Tibial nerve (tissue), 4 donors: ENCODE measurements around the gene CMC2. TPM values are rescaled to one million over a fixed set of nuclear protein-coding genes. Genes with fewer than 3 reads are reported as not detected.

ENCODE experiments used
- DNase-seq, 2 donors: peaks; one replicate each; pipeline ENCODE4 v3.0.0-alpha.2; 2019; ENCODE audit warnings: low spot score in 2 of 2
- H3K27ac ChIP-seq, 4 donors: fragments of 200-600 bp; sonication (generic) in 3 of 4; one replicate each; pipeline ENCODE4 v1.5.1; 2017 to 2019; ENCODE audit warnings: mild to moderate bottlenecking in 1 of 4
- H3K27me3 ChIP-seq, 2 donors: fragments of 200-600 bp; sonication (generic) in 1 of 2; one replicate each; pipeline versions ENCODE4 v1.5.1 to v1.6.0; 2017 to 2019
- H3K36me3 ChIP-seq, 3 donors: fragments of 200-600 bp; sonication (generic); one replicate each; pipeline ENCODE4 v1.5.1; 2018 to 2019
- H3K4me1 ChIP-seq, 4 donors: fragments of 200-600 bp; sonication (generic) in 3 of 4; one replicate each; pipeline ENCODE4 v1.5.1; 2017 to 2019
- H3K4me3 ChIP-seq, 4 donors: fragments of 200-600 bp; sonication (generic) in 3 of 4; one replicate each; pipeline ENCODE4 v1.5.1; 2017 to 2019; ENCODE audit warnings: mild to moderate bottlenecking in 1 of 4, moderate library complexity in 1 of 4
- H3K9me3 ChIP-seq, 4 donors: fragments of 200-600 bp; sonication (generic) in 3 of 4; one replicate each; pipeline ENCODE4 v1.5.1; 2017 to 2019
- CTCF ChIP-seq, 5 experiments: fragments of 200-600 bp in 3 of 5; fragments of 450-650 bp in 2 of 5; sonication (generic) in 3 of 5; IDR thresholded peaks; one replicate each; pipeline ENCODE4 v1.5.1; 2016 to 2019; ENCODE audit warnings: antibody characterized with exemption in 5 of 5, mild to moderate bottlenecking in 3 of 5, moderate library complexity in 2 of 5
- EP300 ChIP-seq, 2 donors: sonication (generic); formaldehyde crosslinking; IDR thresholded peaks; one replicate each; pipeline ENCODE4 v1.6.1; 2017; ENCODE audit warnings: antibody characterized with exemption in 2 of 2, mild to moderate bottlenecking in 1 of 2
- POLR2A ChIP-seq, 2 donors: fragments of 450-650 bp; IDR thresholded peaks; one replicate each; pipeline ENCODE4 v1.6.1; 2017; ENCODE audit warnings: antibody characterized with exemption in 2 of 2, mild to moderate bottlenecking in 2 of 2, moderate library complexity in 2 of 2
- WGBS, 2 donors: methylation state at CpG; one replicate each; pipeline ENCODE4 v1.1.5; 2018; 5-methylcytosine and 5-hydroxymethylcytosine counted together
- total RNA-seq, 4 donors: library from RNA; depleted of rRNA; stranded (reverse); fragments of >200 nt; gene quantifications; one replicate each; pipeline ENCODE4 v1.1.0, GENCODE V29; 2016

Gene CMC2
- total RNA-seq, 4 donors from 2014 or later: 20.0 to 38.7 (median 35.2) TPM

GRCh38 chr16:80947239-80947638 is 59.4 kb downstream of the CMC2 start:
- WGBS, 2 donors: 96 to 97% methylated on average over 5 of the region's 5 CpGs
- Histone ChIP-seq H3K27ac (no peak overlapping the region), H3K4me3 (no peak overlapping the region), H3K4me1 (peaks cover 0 to 5% (median 0%) of the 10 kb centered on the region in 4 donors), H3K27me3 (no peaks in the 10 kb centered on the region), H3K9me3 (peaks cover 0 to 5% (median 0%) of the 10 kb centered on the region in 4 donors), H3K36me3 (no peaks in the 10 kb centered on the region)
- TF ChIP-seq EP300 (IDR thresholded peaks at IDR 0.05): no peak
- TF ChIP-seq CTCF (IDR thresholded peaks at IDR 0.05): no peak
- TF ChIP-seq POLR2A (IDR thresholded peaks at IDR 0.05): no peak
- no peak for DNase-seq

- WGBS, 2 donors: 57 to 78% methylated on average over 4 of the region's 4 CpGs
- peak; percentile 12 to 55 for TF ChIP-seq EP300 (IDR thresholded peaks at IDR 0.05)
- no peak for TF ChIP-seq POLR2A (IDR thresholded peaks at IDR 0.05)
- TF ChIP-seq CTCF (IDR thresholded peaks at IDR 0.05): no peak
These were observed 60.2 kb downstream of the CMC2 start for GRCh38 chr16:80946481-80946880.

GRCh38 chr16:80940069-80940856 is 66.4 kb downstream of the CMC2 start:
- WGBS, 2 donors: 68 to 75% methylated on average over 7 of the region's 7 CpGs
- Histone ChIP-seq H3K4me3 (no peak overlapping the region), H3K9me3 (peaks cover 0 to 5% (median 0%) of the 10 kb centered on the region in 4 donors), H3K27ac (no peak overlapping the region), H3K36me3 (no peaks in the 10 kb centered on the region), H3K27me3 (no peaks in the 10 kb centered on the region), H3K4me1 (peaks cover 0 to 9% (median 0%) of the 10 kb centered on the region in 4 donors)
- no peak for TF ChIP-seq POLR2A (IDR thresholded peaks at IDR 0.05)
- TF ChIP-seq EP300 (IDR thresholded peaks at IDR 0.05): no peak
- TF ChIP-seq CTCF (IDR thresholded peaks at IDR 0.05): no peak
- no peak for DNase-seq

More at GRCh38 chr16:80946481-80946880, 60.2 kb downstream of the CMC2 start:
- H3K9me3 ChIP-seq: peaks cover 0 to 5% (median 0%) of the 10 kb centered on the region in 4 donors
- no peak overlapping the region for H3K4me3 ChIP-seq
- H3K27me3 ChIP-seq: no peaks in the 10 kb centered on the region
- H3K27ac ChIP-seq: peak overlapping the region in 1 of 4 donors; percentile 55
- peak in 1 of 2 donors; percentile 33 for DNase-seq
- H3K4me1 ChIP-seq: peaks cover 0 to 5% (median 0%) of the 10 kb centered on the region in 4 donors
- no peaks in the 10 kb centered on the region for H3K36me3 ChIP-seq

GRCh38 chr16:80938879-80939260 is 67.8 kb downstream of the CMC2 start:
- Histone ChIP-seq H3K36me3 (no peaks in the 10 kb centered on the region), H3K4me3 (no peak overlapping the region), H3K27ac (no peak overlapping the region), H3K4me1 (peaks cover 0 to 9% (median 0%) of the 10 kb centered on the region in 4 donors), H3K27me3 (peaks cover 0 to 4% of the 10 kb centered on the region in 2 donors), H3K9me3 (no peaks in the 10 kb centered on the region)
- no peak for TF ChIP-seq CTCF (IDR thresholded peaks at IDR 0.05)
- TF ChIP-seq EP300 (IDR thresholded peaks at IDR 0.05): no peak
- no peak for TF ChIP-seq POLR2A (IDR thresholded peaks at IDR 0.05)
- WGBS, 2 donors: 69 to 72% methylated on average over 4 of the region's 4 CpGs
- DNase-seq: no peak
